Type B pancreatic cell (in vitro differentiated cells): Measurements from ENCODE around the gene IRAK3. TPM values are rescaled to one million over a fixed set of nuclear protein-coding genes. Genes with fewer than 3 reads are reported as not detected.

ENCODE experiments used
- DNase-seq: peaks from one replicate; pipeline ENCODE4 v3.0.0; 2021; ENCODE audit warnings: mixed read lengths; ENCODE audit not compliant: unreplicated experiment; ENCODE audit errors: extremely low spot score
- H3K27ac Mint-ChIP-seq: 2 replicates; pipeline ENCODE4 v1.8.0; 2021; ENCODE audit warnings: mild to moderate bottlenecking, mixed read lengths
- H3K27me3 Mint-ChIP-seq: 2 replicates; pipeline ENCODE4 v1.8.0; 2021; ENCODE audit warnings: mixed read lengths
- H3K36me3 Mint-ChIP-seq: 2 replicates; pipeline ENCODE4 v1.8.0; 2021; ENCODE audit warnings: mixed read lengths
- H3K4me1 Mint-ChIP-seq: one replicate; pipeline ENCODE4 v1.8.0; 2021; ENCODE audit warnings: mixed read lengths; ENCODE audit not compliant: unreplicated experiment
- H3K4me3 Mint-ChIP-seq: 2 replicates; pipeline ENCODE4 v1.8.0; 2021; ENCODE audit warnings: mild to moderate bottlenecking, mixed read lengths
- H3K9me3 Mint-ChIP-seq: 2 replicates; pipeline ENCODE4 v1.8.0; 2021; ENCODE audit warnings: mixed read lengths
- CTCF ChIP-seq: fragments of 200-600 bp; sonication (generic); conservative IDR thresholded peaks from 2 replicates; pipeline ENCODE4 v1.5.0; 2021; ENCODE audit warnings: antibody characterized with exemption, mild to moderate bottlenecking
- total RNA-seq: library from RNA; stranded (reverse); gene quantifications from 2 replicates; pipeline ENCODE4 v1.2.1, GENCODE V29; 2021; ENCODE audit warnings: low replicate concordance

Gene IRAK3
- total RNA-seq, 1 donor from 2014 or later = 0.34 TPM

GRCh38 chr12:66240096-66240820, 51.2 kb downstream of the IRAK3 start:
- Mint-ChIP-seq H3K27me3 (peaks cover 51% of the 10 kb centered on the region), H3K4me3 (no peak overlapping the region), H3K27ac (no peak overlapping the region), H3K36me3 (no peaks in the 10 kb centered on the region), H3K9me3 (no peaks in the 10 kb centered on the region), H3K4me1 (peaks cover 15% of the 10 kb centered on the region)
- no peak for TF ChIP-seq CTCF
- DNase-seq = no peak

GRCh38 chr12:66241061-66242043, 52.3 kb downstream of the IRAK3 start:
- Mint-ChIP-seq H3K9me3 (no peaks in the 10 kb centered on the region), H3K27me3 (peaks cover 51% of the 10 kb centered on the region), H3K36me3 (no peaks in the 10 kb centered on the region), H3K4me1 (peaks cover 15% of the 10 kb centered on the region), H3K27ac (no peak overlapping the region), H3K4me3 (no peak overlapping the region)
- DNase-seq = no peak
- no peak for TF ChIP-seq CTCF

- TF ChIP-seq CTCF = no peak
- Mint-ChIP-seq H3K27ac (no peak overlapping the region), H3K27me3 (peaks cover 43% of the 10 kb centered on the region), H3K36me3 (no peaks in the 10 kb centered on the region), H3K9me3 (no peaks in the 10 kb centered on the region), H3K4me1 (peaks cover 12% of the 10 kb centered on the region), H3K4me3 (no peak overlapping the region)
- no peak for DNase-seq
Measured at GRCh38 chr12:66242311-66242710, 53.3 kb downstream of the IRAK3 start.

- H3K27ac Mint-ChIP-seq = no peak overlapping the region
- H3K36me3 Mint-ChIP-seq = no peaks in the 10 kb centered on the region
- no peak for DNase-seq
- TF ChIP-seq CTCF = no peak
- no peaks in the 10 kb centered on the region for H3K4me1 Mint-ChIP-seq
- H3K27me3 Mint-ChIP-seq = peaks cover 32% of the 10 kb centered on the region
- no peak overlapping the region for H3K4me3 Mint-ChIP-seq
- no peaks in the 10 kb centered on the region for H3K9me3 Mint-ChIP-seq
Measured at GRCh38 chr12:66243911-66244310, 54.9 kb downstream of the IRAK3 start.

- TF ChIP-seq CTCF = no peak
- Mint-ChIP-seq H3K36me3 (no peaks in the 10 kb centered on the region), H3K4me1 (no peaks in the 10 kb centered on the region), H3K27ac (no peak overlapping the region), H3K27me3 (peaks cover 29% of the 10 kb centered on the region), H3K4me3 (no peak overlapping the region), H3K9me3 (no peaks in the 10 kb centered on the region)
- DNase-seq = no peak
Measured at GRCh38 chr12:66244446-66244845, 55.4 kb downstream of the IRAK3 start.
